GM19043 (cell line): Measurements from ENCODE around the gene USP2.

ENCODE experiments used
- ATAC-seq: cut with Tn5 transposase; IDR thresholded peaks from one replicate; pipeline ENCODE4 v1.9.1; 2021; ENCODE audit warnings: low read depth; ENCODE audit not compliant: unreplicated experiment

Gene USP2

DNA sequence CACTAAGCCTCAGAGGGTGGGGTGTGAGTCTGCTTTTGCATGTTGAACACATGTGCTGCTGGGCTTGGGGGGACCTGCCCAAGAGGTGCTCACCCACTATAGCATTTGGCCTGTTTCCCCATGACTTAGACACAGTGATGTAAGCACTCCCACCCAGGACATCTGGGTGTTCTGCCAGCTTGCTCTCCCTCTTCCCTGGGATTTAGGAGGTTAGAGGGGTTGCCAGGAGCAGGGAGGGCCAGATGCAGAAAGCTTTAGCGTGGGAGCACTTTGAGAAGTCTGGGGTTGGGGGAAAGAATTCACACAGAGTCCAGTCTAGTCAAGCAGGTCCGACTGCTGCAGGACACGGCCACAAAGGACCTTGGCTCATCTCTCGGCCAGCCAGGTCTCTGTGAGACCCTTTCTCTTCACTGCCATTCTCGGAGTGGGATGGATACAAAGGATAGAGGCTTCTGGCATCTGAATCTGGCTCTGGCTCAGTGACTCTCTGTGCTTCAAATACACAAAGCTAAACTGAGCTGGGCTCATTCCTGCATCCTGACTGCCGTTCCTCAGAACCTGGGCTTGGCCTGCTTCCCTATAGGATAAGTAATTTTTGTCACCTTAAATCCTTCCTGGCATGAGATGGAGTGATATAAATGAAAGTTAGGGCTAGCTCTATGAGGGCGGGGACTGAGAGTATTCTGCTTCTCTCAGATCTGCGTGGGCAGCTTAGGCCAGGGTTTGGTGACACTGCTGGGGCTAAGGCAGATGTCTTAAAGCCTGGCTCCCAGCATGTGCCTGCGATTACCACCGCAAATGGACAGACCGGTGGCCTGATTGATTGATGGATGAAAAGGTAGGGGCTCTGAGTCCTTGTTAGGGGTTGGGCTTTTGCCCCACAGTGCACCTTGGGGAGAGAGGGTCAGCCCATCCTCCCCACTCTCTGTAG lies 14.5 kb downstream of the USP2 start:
- no peak for ATAC-seq

DNA sequence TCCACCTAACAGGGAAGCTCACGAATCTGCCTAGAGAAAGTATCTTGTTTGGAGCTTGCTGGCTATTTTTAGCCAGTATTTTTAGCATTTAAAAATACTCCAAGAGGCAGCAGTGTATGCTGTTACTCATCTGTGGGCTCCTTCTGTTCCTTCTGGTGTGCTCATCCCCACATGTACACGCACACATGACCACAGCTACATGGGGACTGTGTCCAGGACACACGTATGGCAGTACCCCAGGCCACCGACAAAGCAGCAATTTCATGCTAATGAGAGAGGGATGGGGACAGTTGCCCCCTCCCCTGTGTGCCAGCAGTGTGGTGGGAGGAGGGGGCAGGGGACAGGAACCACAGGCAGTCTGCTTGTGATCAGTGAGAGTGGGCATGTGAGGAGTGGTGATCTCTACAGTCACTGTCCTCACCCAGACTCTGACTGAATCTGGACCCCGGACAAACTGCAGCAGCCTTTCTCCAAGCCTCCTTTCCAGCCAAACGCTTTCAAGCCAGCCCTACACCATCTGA lies 16.4 kb downstream of the USP2 start:
- ATAC-seq, result no peak

DNA sequence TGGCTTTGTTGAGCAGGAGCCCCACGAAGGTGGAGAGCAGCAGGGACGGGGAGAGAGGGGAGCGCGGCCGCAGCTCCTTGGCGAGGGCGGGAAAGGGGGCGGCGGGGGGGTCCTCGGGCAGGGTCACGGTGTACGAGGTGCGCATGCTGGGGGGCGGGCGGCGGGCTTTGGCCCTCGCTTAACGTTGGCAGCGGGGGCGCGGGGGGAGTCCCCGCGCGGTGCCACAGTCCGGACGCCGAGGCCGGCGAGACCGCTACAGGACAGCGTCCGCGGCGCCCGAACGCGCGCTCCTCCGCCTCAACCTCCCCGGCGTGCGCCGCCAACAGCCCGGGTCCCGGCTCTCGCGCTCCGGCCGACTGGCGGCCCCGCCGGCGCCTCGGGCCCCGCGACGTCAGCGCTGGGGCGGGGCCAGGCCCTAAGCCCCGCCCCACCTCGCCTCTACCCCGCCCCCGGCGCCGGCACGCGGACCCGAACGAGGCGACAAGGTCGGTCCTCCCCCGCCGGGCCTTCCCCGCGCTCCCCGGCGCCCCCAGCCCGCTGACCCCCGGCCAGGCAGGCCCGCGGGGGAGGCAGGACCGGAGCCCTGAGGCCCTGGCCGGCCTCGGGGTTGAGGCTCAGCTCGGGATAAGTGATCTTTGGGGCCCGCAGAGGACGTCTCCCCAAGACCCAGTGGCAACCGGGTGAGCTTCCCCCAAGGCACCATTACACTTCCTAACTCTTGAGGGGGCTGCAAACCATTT lies 17.5 kb downstream of the USP2 start:
- no peak for ATAC-seq

DNA sequence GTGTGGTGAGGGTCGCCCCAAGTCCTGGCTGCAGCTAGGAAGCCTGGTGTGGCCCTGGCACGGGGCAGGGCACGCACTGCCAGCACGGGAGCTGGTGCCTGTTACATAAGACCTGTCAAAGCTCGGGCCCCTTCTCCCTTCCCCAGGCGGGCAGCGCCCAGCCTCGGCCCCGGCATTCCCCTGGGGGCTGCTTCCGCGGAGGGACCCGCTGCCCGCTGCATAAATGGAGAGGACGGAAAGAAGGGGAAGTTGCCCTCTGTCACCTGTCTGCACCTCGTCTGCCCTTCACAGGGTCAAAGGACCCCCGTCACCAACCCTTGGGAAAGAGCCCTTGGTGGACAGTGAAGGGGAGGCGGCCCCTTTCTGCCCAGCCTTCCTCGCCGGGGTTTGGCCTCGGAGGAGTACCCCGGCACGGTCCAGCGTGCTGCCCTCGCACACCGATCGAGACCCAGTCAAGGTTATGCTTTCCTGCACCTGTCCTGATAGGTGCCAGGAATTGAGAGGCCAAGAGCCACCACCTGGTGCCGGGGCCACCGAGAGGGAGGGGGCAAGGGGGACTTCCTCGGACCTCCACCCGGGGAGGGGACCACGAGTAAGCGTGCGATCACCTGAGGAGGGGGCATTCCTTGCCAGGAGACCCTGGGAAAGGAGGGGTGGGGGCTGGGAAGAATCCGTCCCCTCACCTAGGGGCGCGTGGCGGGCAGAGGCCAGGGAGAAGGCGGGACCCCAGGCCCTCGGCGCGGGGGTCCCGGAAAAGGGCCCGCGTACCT lies 18.2 kb downstream of the USP2 start:
- no peak for ATAC-seq

DNA sequence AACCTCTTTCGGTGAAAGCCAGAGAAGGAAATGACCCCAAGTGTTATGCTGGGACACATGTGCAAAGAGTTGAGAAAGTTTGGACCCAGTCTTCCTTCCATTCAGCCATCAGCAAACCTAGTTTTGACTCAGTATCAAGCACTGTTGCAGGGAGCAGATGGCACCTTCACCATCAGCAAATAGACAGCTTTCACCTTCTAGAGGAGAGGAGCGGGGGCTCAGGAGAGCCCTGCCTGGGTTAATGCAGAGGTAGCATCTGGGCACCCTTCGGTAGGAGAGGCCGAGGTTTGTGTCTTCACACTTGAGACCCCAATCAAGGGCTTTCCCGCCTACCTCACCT lies 18.8 kb downstream of the USP2 start:
- ATAC-seq, result no peak

DNA sequence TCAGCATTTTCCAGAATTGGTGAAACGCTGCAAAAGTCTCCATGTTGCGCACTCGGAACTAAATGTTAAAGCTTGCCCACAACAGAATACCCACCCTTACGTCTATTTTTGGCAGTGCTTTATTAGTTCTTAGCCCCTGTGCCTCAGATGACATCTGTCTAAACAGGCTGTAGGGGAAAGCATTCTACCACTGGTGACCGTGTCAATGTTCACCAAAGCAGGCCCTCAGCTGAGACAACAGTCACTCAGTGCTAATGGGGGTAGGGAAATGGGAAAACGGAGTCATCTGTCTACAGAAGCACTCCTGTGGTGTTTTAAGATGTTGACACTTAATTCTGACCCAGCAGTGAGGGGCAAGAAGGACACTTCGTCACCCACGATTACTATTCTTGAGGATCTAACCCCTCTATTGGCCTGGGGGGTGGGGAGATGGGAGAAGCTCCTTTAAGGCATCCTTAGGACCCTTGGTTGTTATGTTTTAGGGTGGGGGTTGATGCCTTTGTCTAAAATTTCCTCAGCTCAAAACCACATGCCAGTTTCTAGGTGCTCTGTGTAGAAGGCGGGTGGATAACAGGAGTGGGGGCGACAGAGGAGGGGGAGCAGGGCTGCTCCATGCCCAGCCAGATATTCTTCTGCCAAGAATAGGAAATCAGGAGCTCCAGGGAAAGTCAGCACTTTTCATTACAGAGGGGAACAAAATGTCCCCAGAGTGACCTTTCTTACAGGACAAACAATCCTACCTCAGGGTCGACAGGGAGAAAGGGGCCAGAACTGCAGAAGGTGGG lies 19.4 kb downstream of the USP2 start:
- ATAC-seq, result no peak

DNA sequence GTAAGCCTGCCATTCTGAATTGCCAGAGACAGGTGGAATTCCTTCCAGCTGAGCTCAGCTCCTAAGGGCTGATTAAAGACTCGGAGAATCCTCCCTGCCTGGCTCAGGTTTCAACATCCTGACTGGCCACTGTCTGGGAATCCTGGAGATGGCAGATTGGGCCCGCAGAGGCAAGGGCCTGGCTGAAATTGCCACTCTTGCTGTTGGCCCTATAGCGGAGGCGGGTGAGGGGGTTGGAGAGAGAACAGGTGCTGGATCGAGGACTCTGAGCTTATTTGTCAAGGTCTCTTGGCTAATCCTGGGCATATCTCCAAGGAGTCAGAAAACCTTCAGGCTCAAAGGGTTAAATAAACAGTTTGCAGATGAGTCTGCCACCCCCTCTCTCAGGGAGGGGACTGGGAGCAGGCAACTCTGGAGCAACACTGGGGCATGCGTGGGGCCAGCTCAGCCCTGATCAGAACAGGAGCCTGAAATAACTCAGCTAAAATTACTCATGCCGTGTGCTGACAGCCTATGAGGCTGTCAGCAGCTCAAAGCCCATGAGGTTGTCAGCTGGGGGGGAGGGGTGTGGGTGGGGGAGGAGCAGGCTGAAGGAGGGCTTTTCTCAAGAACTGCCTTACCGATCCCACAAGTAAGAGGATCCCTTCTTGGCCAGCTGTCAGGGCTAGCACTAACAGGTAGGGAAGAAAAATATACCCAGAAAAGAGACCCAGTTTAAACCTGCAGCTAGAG lies 20.3 kb downstream of the USP2 start:
- no peak for ATAC-seq

DNA sequence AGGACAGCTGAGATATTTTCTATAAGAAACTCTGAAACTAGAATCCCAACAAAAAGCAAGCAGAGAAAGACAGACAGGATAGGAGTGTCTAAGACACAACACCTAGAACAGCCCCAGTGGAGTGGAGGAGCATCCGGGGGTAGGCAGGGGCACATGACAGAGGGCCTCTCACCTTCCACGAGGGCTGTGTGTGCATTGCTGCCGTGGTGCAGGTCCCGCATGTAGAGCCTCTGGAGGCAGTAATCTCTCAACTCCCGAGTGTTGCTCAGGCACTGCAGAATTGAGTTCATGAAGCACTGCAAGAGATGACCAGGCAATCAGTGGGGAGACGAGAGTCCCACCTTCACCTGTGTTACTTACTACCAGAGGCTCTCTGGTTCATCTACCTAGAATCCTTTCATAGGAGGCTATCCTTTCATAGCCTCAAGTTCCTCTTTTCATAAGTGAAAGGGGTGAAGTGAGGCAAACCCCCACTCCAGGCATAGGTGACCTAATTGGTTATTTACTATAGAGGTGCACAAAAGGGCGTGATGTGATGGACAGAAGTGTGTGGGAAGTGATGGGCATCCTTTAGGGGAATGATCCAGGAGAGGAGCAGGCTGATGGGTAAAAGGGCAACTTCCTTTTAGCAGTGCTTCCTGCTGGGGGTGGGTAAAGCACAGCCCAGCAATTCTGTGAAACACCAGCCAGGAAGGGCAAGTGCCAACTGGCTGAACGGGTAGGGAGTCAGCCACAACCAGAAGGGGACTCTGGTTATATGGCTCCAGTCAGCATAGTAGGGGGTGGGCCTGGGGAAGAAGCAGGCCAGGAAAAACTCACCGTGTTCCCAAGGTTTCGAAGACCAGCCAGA lies 21.9 kb downstream of the USP2 start:
- ATAC-seq, result no peak

DNA sequence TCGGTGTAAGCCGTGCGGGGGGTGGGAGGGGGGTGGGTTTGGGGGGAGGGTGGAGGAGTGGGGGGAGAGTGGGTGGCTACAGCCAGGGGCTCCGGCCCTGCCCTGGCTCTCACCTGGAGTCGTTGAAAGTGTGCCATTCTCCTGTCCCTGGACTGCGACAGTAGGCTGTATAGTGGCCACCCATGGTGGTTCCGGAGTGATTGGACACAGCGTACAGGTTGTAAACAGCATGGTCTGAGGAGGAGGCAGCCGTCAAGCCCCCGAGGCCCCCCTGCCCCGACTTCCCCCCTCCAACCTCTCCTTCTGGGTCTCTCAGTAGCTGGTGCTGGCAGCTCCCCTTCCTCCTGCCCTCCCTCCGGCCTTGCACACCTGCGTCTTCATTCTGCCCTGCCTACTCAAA lies 24.4 kb downstream of the USP2 start:
- no peak for ATAC-seq

DNA sequence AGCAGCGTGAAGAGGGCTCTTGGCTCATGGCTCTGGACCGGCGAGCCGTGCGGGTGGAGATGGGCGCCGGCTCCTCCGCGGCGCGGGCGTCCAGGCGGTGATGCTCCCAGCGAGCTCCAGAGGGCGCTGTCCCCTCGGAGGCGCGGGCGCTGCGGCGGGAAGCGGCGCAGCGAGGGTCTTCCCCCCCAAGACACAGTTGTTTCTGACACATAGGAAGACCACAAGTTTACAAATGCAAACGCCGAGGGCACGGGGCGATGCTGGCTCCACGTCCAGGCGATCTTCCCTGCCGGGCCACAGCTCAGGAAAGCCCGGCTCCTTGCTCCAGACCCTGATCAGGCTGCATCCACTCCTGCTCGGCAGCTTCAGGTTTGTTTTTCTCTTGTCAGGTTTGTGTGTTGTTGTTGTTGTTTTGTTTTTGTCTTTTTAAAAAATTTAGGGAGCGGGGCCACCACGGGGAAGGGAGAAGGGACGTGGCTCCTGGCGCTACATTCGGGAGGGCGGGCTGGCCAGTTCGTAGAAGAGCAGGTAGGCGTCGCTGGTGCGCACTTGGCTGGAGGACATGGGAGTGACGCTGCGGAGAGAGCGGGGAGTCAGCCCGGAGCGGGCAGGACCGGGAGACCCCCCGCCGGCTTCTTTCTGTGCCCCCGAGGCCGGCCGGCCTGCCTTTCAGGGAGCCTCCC lies 25.0 kb downstream of the USP2 start:
- ATAC-seq, result peak; percentile 79

DNA sequence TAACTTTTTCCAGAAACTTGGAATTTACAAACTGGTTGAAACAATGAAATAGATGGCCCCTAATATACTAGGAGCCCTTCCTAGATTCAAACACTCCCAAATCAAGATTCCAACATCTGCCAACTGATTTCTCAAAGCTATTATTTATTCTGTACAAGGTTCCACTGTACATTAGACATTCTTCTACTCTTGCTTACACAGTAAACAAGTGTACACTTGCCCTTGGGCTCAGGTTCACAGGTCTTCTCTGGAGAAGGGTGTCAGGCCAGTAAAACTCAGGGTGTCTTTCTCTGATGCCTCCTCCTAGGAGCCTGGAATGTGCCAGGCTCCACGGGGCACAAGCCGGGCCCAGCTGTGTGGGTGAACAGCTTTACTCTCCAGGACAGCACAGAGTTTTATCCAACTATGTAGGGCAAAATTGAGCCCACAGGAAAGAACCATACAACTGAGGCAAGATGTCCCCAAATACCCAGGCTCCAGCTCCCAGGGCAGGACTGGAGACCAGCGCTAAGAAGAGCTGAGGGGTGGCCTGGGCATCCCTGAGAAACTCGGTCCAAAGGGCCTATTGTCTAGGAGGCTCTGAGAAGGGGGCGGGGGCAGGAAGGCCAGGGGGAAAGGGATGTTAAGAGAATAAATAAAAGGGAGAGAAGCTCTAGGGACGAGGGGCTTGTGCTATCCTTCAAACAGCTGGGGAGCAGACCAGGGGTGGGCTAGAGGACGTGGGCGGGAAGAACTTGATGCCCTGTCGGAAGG lies 26.2 kb downstream of the USP2 start:
- ATAC-seq, result no peak

DNA sequence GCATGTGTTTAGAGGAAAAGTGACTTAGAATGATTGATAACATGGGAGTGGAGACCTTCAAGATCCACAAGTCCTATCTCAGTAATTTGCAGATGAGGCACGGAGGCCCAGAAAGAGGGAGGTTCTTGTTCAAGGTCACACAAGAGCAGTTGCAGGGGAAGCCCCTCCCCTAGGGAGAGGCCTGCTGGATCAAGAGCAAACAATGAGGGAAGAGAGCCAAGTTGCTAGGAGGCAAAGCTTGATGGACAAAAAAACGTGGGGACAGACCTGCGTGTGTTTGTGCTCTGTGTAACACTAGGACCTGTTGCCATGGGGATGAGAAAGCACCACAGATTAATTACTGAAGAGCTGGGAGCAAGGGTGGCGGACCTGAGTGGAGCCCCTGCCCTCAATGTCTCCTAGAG lies 28.6 kb downstream of the USP2 start:
- ATAC-seq, result no peak

DNA sequence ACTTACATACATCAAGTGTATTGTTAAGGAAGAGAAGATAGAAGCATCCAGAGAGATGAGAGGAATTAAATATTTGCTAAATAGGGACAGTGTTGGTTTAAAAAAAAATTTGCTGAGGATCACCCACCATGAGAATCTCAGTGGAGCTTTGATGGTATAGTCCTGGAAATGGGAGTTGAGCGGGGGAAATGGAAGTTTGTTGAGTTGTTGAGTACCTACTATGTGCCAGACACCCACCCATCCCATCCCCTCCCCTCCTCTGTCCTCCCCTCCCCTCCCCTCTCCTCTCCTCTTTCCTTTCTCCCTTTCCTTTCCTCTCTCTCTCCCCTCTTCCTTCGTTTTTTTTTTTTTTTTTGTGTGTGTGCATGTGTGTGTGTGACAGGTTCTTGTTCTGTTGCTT lies 30.3 kb downstream of the USP2 start:
- no peak for ATAC-seq

DNA sequence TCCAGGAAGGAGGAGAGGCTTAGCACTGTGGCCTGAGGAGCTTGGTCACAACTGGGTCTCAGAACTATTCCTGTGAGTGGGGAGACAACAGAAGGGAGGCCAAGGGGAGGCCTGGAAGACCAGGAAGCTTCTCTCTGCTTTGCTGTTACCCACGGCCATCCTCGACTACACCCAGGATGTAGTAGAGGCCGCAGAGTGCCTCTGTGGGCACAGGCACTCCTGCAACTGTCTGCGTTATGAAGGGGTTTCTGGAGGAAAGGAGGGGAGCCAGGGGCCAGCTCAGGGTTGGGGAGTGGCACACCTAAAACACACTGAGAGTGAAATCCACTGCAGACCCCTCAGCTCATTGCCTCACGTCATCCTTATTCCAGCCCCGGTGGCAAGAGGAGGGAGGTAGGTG lies 31.2 kb downstream of the USP2 start:
- ATAC-seq, result no peak

DNA sequence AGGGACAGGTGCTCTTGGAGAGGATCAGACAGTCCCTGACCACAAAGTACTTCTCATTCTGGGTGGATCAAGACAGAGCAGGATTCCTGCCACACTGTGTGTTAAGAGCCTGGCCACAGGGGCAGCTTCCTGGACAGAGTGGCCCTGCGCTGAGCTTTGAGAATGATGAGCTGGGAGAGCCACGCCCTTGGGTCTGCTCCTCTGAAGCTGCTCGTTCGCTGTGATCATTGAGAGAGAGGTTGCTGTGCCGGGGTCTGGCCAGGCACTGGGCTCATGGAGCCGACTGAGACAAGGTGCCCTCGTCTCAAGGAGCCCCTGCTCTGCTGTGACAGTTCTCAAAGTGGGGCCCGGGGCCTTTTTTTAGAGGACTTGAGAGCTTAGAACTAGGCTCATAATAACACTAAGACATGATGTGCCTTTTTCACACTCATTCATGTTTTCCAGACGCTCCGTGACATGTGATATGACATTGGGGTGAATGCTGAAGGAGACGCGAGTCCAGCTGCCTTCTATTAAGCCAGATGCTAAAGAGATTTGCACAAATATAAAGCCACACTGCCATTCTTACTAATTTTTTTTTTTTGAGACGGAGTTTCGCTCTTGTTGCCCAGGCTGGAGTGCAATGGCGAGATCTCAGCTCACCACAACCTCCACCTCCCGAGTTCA lies 33.4 kb downstream of the USP2 start:
- no peak for ATAC-seq

DNA sequence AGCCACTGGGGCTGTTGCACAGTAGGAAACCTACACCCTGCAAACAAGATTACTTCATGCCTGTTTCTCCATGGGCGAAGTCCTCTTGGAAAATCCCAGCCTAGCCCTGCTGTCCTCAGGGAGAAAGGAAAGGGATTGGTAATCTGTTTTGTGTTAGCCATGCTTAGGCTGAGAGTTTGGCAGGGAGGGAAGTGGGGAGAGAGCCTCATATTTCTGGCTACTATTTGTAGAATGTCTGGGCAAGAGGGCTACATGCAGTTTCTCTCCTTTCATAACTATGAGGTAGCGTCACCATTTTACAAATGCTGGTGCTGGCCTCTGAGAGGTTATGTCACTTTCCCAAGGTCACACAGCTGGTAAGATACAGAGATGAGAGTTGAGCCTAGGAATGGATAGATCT lies 34.2 kb downstream of the USP2 start:
- no peak for ATAC-seq

DNA sequence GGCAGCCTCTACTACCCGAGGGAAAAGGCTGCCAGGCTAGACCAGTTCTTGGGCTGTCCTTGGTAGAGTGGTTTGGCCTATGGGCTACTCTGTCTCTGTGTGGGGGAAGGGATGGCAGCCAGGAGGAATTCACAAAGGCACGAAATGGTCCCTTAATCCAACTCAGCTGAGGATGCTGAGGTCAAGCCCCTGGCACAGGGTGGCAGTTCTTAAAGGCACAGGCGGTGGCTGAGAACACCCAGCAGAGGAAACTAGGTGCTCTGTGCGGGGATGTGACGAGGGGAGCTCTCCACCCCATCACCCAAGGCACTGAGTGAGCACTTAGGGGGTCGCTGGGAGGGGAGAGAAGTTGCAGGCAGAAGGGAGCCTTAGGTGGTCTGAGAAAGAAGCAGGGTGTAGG lies 34.9 kb downstream of the USP2 start, which contains the start of gene MFRP:
Gene MFRP, minus strand, starts transcription at position 101 of the 400 bp plus-strand sequence. CDS start 192 bp downstream, outside the sequence.
- no peak for ATAC-seq
